K562 (cell line): Measurements from ENCODE around the gene ZNF74. TPM values are rescaled to one million over a fixed set of nuclear protein-coding genes. Genes with fewer than 3 reads are reported as not detected.

Experiments
- ARID1B ChIP-seq: fragments of 450-650 bp; IDR thresholded peaks from 2 replicates; pipeline ENCODE4 v1.6.1; 2016; ENCODE audit warnings: antibody characterized with exemption, mild to moderate bottlenecking, inconsistent platforms
- CBFA2T3 ChIP-seq: fragments of 450-650 bp; IDR thresholded peaks from 2 replicates; pipeline ENCODE4 v1.6.1; 2017
- CREB1 ChIP-seq, 2 experiments: sonication (generic) in 1 of 2; formaldehyde crosslinking in 1 of 2; IDR thresholded peaks; 2 replicates each; pipeline versions ENCODE4 v1.6.1 to v1.8.0; 2012 to 2022; ENCODE audit warnings: inconsistent platforms in 1 of 2, mild to moderate bottlenecking in 1 of 2, missing genetic modification reagents in 1 of 2, moderate library complexity in 1 of 2
- FIP1L1 ChIP-seq: fragments of 200-400 bp; formaldehyde crosslinking; IDR thresholded peaks from 2 replicates; pipeline ENCODE4 v1.6.1; 2018; ENCODE audit warnings: mild to moderate bottlenecking, low read depth, low read length; ENCODE audit not compliant: poor library complexity, severe bottlenecking
- GATAD2B ChIP-seq: fragments of 450-650 bp; IDR thresholded peaks from 2 replicates; pipeline ENCODE4 v1.6.1; 2017; ENCODE audit warnings: mild to moderate bottlenecking, borderline replicate concordance
- ILF3 ChIP-seq: fragments of 450-650 bp; IDR thresholded peaks from 2 replicates; pipeline ENCODE4 v1.6.1; 2018; ENCODE audit warnings: antibody characterized with exemption, mild to moderate bottlenecking, moderate library complexity, borderline replicate concordance
- KLF13 ChIP-seq: fragments of 450-650 bp; IDR thresholded peaks from 2 replicates; pipeline ENCODE4 v1.6.1; 2016; ENCODE audit warnings: missing genetic modification characterization, low read depth, mild to moderate bottlenecking, missing compliant biosample characterization, moderate library complexity, borderline replicate concordance
- MAFK ChIP-seq: IDR thresholded peaks from 2 replicates; pipeline ENCODE4 v1.6.1; 2011; ENCODE audit warnings: low read length, improper control_type of control experiment
- MTA1 ChIP-seq: fragments of 450-650 bp; IDR thresholded peaks from 2 replicates; pipeline ENCODE4 v1.6.1; 2017; ENCODE audit warnings: borderline replicate concordance
- MTA2 ChIP-seq: fragments of 450-650 bp; IDR thresholded peaks from 2 replicates; pipeline ENCODE4 v1.6.1; 2016; ENCODE audit warnings: low read depth
- PHTF2 ChIP-seq: fragments of 250-450 bp; sonication (Bioruptor Pico); IDR thresholded peaks from 2 replicates; pipeline ENCODE4 v1.5.0; 2021; ENCODE audit warnings: mild to moderate bottlenecking
- POLR2H ChIP-seq: IDR thresholded peaks from 2 replicates; pipeline ENCODE4 v1.6.1; 2016; ENCODE audit warnings: missing genetic modification characterization, low read depth, mild to moderate bottlenecking, control low read depth, missing compliant biosample characterization, moderate library complexity
- PREB ChIP-seq: sonication (generic); formaldehyde crosslinking; IDR thresholded peaks from 2 replicates; pipeline ENCODE4 v1.8.1; 2023; ENCODE audit warnings: mild to moderate bottlenecking, missing genetic modification reagents
- PYGO2 ChIP-seq: fragments of 450-650 bp; IDR thresholded peaks from 2 replicates; pipeline ENCODE4 v1.6.1; 2016; ENCODE audit warnings: mild to moderate bottlenecking, missing genetic modification characterization, moderate library complexity, missing compliant biosample characterization
- RAD51 ChIP-seq: fragments of 450-650 bp; IDR thresholded peaks from 2 replicates; pipeline ENCODE4 v1.7.1; 2016; ENCODE audit warnings: low read depth, mild to moderate bottlenecking, borderline replicate concordance
- TAF7 ChIP-seq: fragments of 450-650 bp; IDR thresholded peaks from 2 replicates; pipeline ENCODE4 v1.6.1; 2016; ENCODE audit warnings: missing genetic modification characterization, missing compliant biosample characterization
- XRCC4 ChIP-seq: IDR thresholded peaks from one replicate; pipeline ENCODE4 v1.6.1; 2011; ENCODE audit not compliant: insufficient read depth, insufficient read length; ENCODE audit errors: extremely low read depth
- ZNF165 ChIP-seq: fragments of 250-450 bp; sonication (Bioruptor Pico); IDR thresholded peaks from 2 replicates; pipeline ENCODE4 v1.4.0; 2020; ENCODE audit warnings: borderline replicate concordance
- ZNF436 ChIP-seq: fragments of 250-450, 450-650 bp; sonication (Bioruptor Pico); formaldehyde crosslinking; IDR thresholded peaks from 2 replicates; pipeline ENCODE4 v1.7.0; 2020; ENCODE audit warnings: mild to moderate bottlenecking
- polyA plus RNA-seq, 8 experiments: library from polyadenylated mRNA; depleted of rRNA in 4 of 8; stranded (reverse) in 5 of 8; unstranded in 3 of 8; fragments of >200 nt; fragmentation: Nextera tagmentation in 2 of 8; fragmentation: Illumina TruSeq in 1 of 8; extraction: Ambion mirVana in 2 of 8; extraction: Trizol in 1 of 8; gene quantifications; 2 replicates each; pipeline versions ENCODE4 v1.2.1 to v1.2.3, GENCODE V29; 2011 to 2014; ENCODE audit warnings: inconsistent platforms in 1 of 8, missing spikeins in 1 of 8
- total RNA-seq, 7 experiments: library from RNA; depleted of rRNA in 6 of 7; stranded (reverse); fragments of >200 nt in 6 of 7; fragmentation: Illumina TruSeq in 2 of 7; extraction: Trizol in 2 of 7; gene quantifications; 2 replicates each; pipeline versions ENCODE4 v1.2.1 to v1.2.3, GENCODE V29; 2011 to 2021; ENCODE audit warnings: low replicate concordance in 1 of 7
- TF ChIP-seq, protein P1 (sequence below): fragments of 250-450 bp; sonication (Bioruptor Pico); IDR thresholded peaks from 2 replicates; pipeline ENCODE4 v1.4.0; 2020; ENCODE audit warnings: mild to moderate bottlenecking, moderate library complexity
- TF ChIP-seq, protein P2 (sequence below): sonication (generic); formaldehyde crosslinking; IDR thresholded peaks from 2 replicates; pipeline ENCODE4 v1.8.0; 2022; ENCODE audit warnings: mild to moderate bottlenecking, missing genetic modification reagents
- TF ChIP-seq, protein P3 (sequence below): fragments of 250-450 bp; sonication (Bioruptor Pico); IDR thresholded peaks from 2 replicates; pipeline ENCODE4 v1.8.0; 2021; ENCODE audit warnings: moderate library complexity, mild to moderate bottlenecking, inconsistent platforms

The ZNF74 gene
- total and polyA plus RNA-seq, 9 of the 15 experiments (the other 6 are each of a cell fraction or from before 2014, with no cell fraction given): 2.4 to 53.5 (median 31.5) TPM

DNA sequence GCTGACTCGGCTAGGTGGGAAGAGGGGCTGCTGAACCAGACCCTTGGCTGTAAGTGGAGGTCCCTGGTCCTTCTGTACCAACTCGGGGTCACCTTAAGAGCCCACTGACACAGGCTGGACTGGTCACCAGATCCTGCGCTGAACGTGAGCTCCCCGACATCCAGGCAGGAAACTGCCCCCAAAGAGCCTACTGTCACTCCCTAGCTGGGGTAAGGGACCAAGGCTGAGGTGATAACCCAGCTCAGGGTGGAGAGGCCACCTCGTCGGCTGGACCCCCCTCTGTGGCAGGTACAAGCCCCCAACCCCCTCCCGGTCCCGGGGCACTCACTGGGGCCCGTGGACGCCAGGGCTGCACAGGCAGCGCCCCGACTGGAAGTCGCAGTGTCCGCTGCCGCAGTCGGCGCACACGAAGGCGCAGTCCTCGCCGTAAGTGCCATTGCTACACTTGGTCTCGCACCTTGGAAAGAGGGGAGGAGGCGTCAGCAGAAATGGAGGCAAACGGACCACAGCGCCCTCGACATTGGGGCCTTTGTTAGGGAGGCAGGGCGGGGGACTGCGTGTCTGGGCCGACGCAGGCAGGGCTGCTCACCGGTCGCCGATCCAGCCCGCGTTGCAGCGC, 36.3 kb downstream of the ZNF74 start (continued):
- TF ChIP-seq, protein P1, sequence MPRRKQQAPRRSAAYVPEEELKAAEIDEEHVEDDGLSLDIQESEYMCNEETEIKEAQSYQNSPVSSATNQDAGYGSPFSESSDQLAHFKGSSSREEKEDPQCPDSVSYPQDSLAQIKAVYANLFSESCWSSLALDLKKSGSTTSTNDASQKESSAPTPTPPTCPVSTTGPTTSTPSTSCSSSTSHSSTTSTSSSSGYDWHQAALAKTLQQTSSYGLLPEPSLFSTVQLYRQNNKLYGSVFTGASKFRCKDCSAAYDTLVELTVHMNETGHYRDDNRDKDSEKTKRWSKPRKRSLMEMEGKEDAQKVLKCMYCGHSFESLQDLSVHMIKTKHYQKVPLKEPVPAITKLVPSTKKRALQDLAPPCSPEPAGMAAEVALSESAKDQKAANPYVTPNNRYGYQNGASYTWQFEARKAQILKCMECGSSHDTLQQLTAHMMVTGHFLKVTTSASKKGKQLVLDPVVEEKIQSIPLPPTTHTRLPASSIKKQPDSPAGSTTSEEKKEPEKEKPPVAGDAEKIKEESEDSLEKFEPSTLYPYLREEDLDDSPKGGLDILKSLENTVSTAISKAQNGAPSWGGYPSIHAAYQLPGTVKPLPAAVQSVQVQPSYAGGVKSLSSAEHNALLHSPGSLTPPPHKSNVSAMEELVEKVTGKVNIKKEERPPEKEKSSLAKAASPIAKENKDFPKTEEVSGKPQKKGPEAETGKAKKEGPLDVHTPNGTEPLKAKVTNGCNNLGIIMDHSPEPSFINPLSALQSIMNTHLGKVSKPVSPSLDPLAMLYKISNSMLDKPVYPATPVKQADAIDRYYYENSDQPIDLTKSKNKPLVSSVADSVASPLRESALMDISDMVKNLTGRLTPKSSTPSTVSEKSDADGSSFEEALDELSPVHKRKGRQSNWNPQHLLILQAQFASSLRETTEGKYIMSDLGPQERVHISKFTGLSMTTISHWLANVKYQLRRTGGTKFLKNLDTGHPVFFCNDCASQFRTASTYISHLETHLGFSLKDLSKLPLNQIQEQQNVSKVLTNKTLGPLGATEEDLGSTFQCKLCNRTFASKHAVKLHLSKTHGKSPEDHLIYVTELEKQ (CRISPR knock-in tag): no peak
- no peak for TF ChIP-seq GATAD2B
- no peak for TF ChIP-seq RAD51
- TF ChIP-seq, protein P2, sequence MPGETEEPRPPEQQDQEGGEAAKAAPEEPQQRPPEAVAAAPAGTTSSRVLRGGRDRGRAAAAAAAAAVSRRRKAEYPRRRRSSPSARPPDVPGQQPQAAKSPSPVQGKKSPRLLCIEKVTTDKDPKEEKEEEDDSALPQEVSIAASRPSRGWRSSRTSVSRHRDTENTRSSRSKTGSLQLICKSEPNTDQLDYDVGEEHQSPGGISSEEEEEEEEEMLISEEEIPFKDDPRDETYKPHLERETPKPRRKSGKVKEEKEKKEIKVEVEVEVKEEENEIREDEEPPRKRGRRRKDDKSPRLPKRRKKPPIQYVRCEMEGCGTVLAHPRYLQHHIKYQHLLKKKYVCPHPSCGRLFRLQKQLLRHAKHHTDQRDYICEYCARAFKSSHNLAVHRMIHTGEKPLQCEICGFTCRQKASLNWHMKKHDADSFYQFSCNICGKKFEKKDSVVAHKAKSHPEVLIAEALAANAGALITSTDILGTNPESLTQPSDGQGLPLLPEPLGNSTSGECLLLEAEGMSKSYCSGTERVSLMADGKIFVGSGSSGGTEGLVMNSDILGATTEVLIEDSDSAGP (CRISPR knock-in tag): no peak
- no peak for TF ChIP-seq ILF3
- TF ChIP-seq KLF13 (tag): no peak
- TF ChIP-seq MTA1: no peak
- no peak for TF ChIP-seq CREB1 (IDR thresholded peaks at IDR 0.05)
- no peak for TF ChIP-seq CREB1 (CRISPR knock-in tag; IDR thresholded peaks at IDR 0.05)
- TF ChIP-seq ARID1B: no peak
- no peak; the same call in 1 of the 2 replicates for TF ChIP-seq ZNF165 (CRISPR knock-in tag)
- TF ChIP-seq MTA2: no peak
- no peak for TF ChIP-seq MAFK
- no peak for TF ChIP-seq PHTF2 (CRISPR knock-in tag)
- TF ChIP-seq, protein P3, sequence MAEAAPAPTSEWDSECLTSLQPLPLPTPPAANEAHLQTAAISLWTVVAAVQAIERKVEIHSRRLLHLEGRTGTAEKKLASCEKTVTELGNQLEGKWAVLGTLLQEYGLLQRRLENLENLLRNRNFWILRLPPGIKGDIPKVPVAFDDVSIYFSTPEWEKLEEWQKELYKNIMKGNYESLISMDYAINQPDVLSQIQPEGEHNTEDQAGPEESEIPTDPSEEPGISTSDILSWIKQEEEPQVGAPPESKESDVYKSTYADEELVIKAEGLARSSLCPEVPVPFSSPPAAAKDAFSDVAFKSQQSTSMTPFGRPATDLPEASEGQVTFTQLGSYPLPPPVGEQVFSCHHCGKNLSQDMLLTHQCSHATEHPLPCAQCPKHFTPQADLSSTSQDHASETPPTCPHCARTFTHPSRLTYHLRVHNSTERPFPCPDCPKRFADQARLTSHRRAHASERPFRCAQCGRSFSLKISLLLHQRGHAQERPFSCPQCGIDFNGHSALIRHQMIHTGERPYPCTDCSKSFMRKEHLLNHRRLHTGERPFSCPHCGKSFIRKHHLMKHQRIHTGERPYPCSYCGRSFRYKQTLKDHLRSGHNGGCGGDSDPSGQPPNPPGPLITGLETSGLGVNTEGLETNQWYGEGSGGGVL (CRISPR knock-in tag): no peak
- TF ChIP-seq FIP1L1: no peak
- no peak for TF ChIP-seq TAF7 (tag)
- TF ChIP-seq ZNF436 (CRISPR knock-in tag): no peak
- TF ChIP-seq PYGO2 (tag): no peak
- TF ChIP-seq POLR2H (tag): no peak
- no peak for TF ChIP-seq CBFA2T3
- no peak for TF ChIP-seq PREB (CRISPR knock-in tag)
- no peak for TF ChIP-seq XRCC4
